SK-N-SH (cell line): ENCODE data around the gene ANO4. TPM values are rescaled to one million over a fixed set of nuclear protein-coding genes. Genes with fewer than 3 reads are reported as not detected.

ENCODE experiments used
- CTCF ChIA-PET: fragments of 300-600, 350-600 bp; formaldehyde crosslinking; extraction: SDS; loops from one replicate; lab custom pipeline; 2021; lab: Yijun Ruan, JAX
- POLR2A ChIA-PET: fragments of 350-600 bp; sonication (Branson Sonifier 250); formaldehyde crosslinking; extraction: SDS; loops from one replicate; lab custom pipeline; 2020; ENCODE audit warnings: antibody characterized with exemption, inconsistent platforms; lab: Yijun Ruan, JAX
- DNase-seq: peaks from one replicate; pipeline ENCODE4 v3.0.0; 2012
- H2AFZ ChIP-seq: fragments of 200-600 bp; sonication (generic); 2 replicates; pipeline ENCODE4 v1.8.1; 2016; ENCODE audit warnings: antibody characterized with exemption, mild to moderate bottlenecking, low read depth
- H3F3A ChIP-seq: fragments of 200-600 bp; sonication (generic); replicated peaks from 2 replicates; pipeline ENCODE3; 2016; ENCODE audit warnings: antibody characterized with exemption, mild to moderate bottlenecking; ENCODE audit not compliant: insufficient read depth
- H3K27ac ChIP-seq, 2 experiments: fragments of 200-500 bp in 1 of 2; fragments of 200-600 bp in 1 of 2; sonication (Bioruptor generic) in 1 of 2; sonication (generic), shearing (Covaris generic) in 1 of 2; 2 replicates each; pipeline versions ENCODE4 v1.5.1 to v1.6.1; 2014 to 2016; ENCODE audit warnings: low read depth in 2 of 2, inconsistent platforms in 1 of 2, low read length in 1 of 2, mild to moderate bottlenecking in 1 of 2, mixed read lengths in 1 of 2
- H3K27me3 ChIP-seq: fragments of 200-600 bp; sonication (generic), shearing (Covaris generic); 2 replicates; pipeline ENCODE4 v1.6.1; 2016; ENCODE audit warnings: mixed run types; ENCODE audit not compliant: insufficient read depth
- H3K36me3 ChIP-seq, 2 experiments: fragments of 200-500 bp in 1 of 2; fragments of 200-600 bp in 1 of 2; sonication (Bioruptor generic) in 1 of 2; sonication (generic) in 1 of 2; replicated peaks in 1 of 2; 2 replicates each; pipeline versions ENCODE3 to v1.5.1; 2014 to 2016; ENCODE audit warnings: low read length in 1 of 2, mild to moderate bottlenecking in 1 of 2; ENCODE audit not compliant: insufficient read depth in 2 of 2, control insufficient read depth in 1 of 2
- H3K4me1 ChIP-seq, 2 experiments: fragments of 200-500 bp in 1 of 2; fragments of 200-600 bp in 1 of 2; sonication (Bioruptor generic) in 1 of 2; sonication (generic), shearing (Covaris generic) in 1 of 2; 2 replicates each; pipeline versions ENCODE4 v1.5.1 to v1.6.1; 2014 to 2016; ENCODE audit warnings: low read depth in 1 of 2, low read length in 1 of 2, mixed run types in 1 of 2; ENCODE audit not compliant: insufficient read depth in 2 of 2, control insufficient read depth in 1 of 2
- H3K4me2 ChIP-seq: fragments of 200-600 bp; sonication (generic), shearing (Covaris generic); 2 replicates; pipeline ENCODE4 v1.6.1; 2017; ENCODE audit warnings: mixed run types
- H3K4me3 ChIP-seq, 2 experiments: fragments of 200-500 bp in 1 of 2; fragments of 200-600 bp in 1 of 2; sonication (Bioruptor generic) in 1 of 2; sonication (generic), shearing (Covaris generic) in 1 of 2; 2 replicates each; pipeline versions ENCODE4 v1.5.1 to v1.8.1; 2014 to 2016; ENCODE audit warnings: low read depth in 2 of 2, inconsistent platforms in 1 of 2, low read length in 1 of 2, mild to moderate bottlenecking in 1 of 2, mixed read lengths in 1 of 2, moderate library complexity in 1 of 2
- H3K79me2 ChIP-seq: fragments of 200-600 bp; sonication (generic); 2 replicates; pipeline ENCODE4 v1.8.1; 2017; ENCODE audit warnings: mild to moderate bottlenecking; ENCODE audit not compliant: insufficient read depth
- H3K9ac ChIP-seq: fragments of 200-600 bp; sonication (generic); 2 replicates; pipeline ENCODE4 v1.6.1; 2017; ENCODE audit warnings: mixed run types
- H3K9me2 ChIP-seq: fragments of 200-600 bp; sonication (generic); 2 replicates; pipeline ENCODE4 v1.6.1; 2017; ENCODE audit warnings: mixed run types
- H3K9me3 ChIP-seq: fragments of 200-600 bp; sonication (generic); 2 replicates; pipeline ENCODE4 v1.6.1; 2017; ENCODE audit warnings: mixed run types, mild to moderate bottlenecking, moderate library complexity
- H4K20me1 ChIP-seq: fragments of 200-600 bp; sonication (generic); 2 replicates; pipeline ENCODE4 v1.6.1; 2017; ENCODE audit warnings: mild to moderate bottlenecking, mixed run types; ENCODE audit not compliant: insufficient read depth
- ELF1 ChIP-seq: IDR thresholded peaks from 2 replicates; pipeline ENCODE4 v1.4.0; 2012
- EP300 ChIP-seq, 2 experiments: IDR thresholded peaks; 2 replicates each; pipeline versions ENCODE4 v1.4.0 to v1.6.1; 2012; ENCODE audit warnings: borderline replicate concordance in 1 of 2, low read depth in 1 of 2, low read length in 1 of 2
- EZH2phosphoT487 ChIP-seq: fragments of 200-600 bp; sonication (generic); IDR thresholded peaks from 2 replicates; pipeline ENCODE4 v1.6.1; 2017; ENCODE audit warnings: low read depth, mixed run types, mild to moderate bottlenecking, antibody characterized with exemption, moderate library complexity, borderline replicate concordance
- FOSL2 ChIP-seq: IDR thresholded peaks from 2 replicates; pipeline ENCODE4 v1.4.0; 2012; ENCODE audit warnings: low read depth, mild to moderate bottlenecking, moderate library complexity, borderline replicate concordance
- FOXJ3 ChIP-seq: sonication (generic); formaldehyde crosslinking; IDR thresholded peaks from 2 replicates; pipeline ENCODE4 v1.5.1; 2020; ENCODE audit warnings: mild to moderate bottlenecking, missing genetic modification reagents
- FOXM1 ChIP-seq: IDR thresholded peaks from 2 replicates; pipeline ENCODE4 v1.4.0; 2012; ENCODE audit warnings: low read depth, mild to moderate bottlenecking
- MEF2A ChIP-seq: IDR thresholded peaks from 2 replicates; pipeline ENCODE4 v1.4.0; 2012; ENCODE audit warnings: low read depth, borderline replicate concordance
- MXI1 ChIP-seq: IDR thresholded peaks from 2 replicates; pipeline ENCODE4 v1.6.1; 2012; ENCODE audit warnings: mild to moderate bottlenecking, low read depth, low read length, improper control_type of control experiment
- POLR2AphosphoS5 ChIP-seq: IDR thresholded peaks from 2 replicates; pipeline ENCODE4 v1.6.1; 2012; ENCODE audit warnings: low read depth, low read length
- RAD21 ChIP-seq: IDR thresholded peaks from 2 replicates; pipeline ENCODE4 v1.6.1; 2012; ENCODE audit warnings: mild to moderate bottlenecking, low read length
- RFX5 ChIP-seq: IDR thresholded peaks from 2 replicates; pipeline ENCODE4 v1.6.1; 2012; ENCODE audit warnings: mild to moderate bottlenecking, improper control_type of control experiment, low read length
- RXRA ChIP-seq: IDR thresholded peaks from 2 replicates; pipeline ENCODE4 v1.4.0; 2012; ENCODE audit warnings: low read depth, mild to moderate bottlenecking, borderline replicate concordance
- SIN3A ChIP-seq: IDR thresholded peaks from 2 replicates; pipeline ENCODE4 v1.6.1; 2012; ENCODE audit warnings: low read depth, mild to moderate bottlenecking, low read length, moderate library complexity, borderline replicate concordance
- SMC3 ChIP-seq: IDR thresholded peaks from 2 replicates; pipeline ENCODE4 v1.6.1; 2012; ENCODE audit warnings: low read depth, low read length, improper control_type of control experiment
- TEAD4 ChIP-seq: IDR thresholded peaks from 2 replicates; pipeline ENCODE4 v1.4.0; 2012; ENCODE audit warnings: mild to moderate bottlenecking, borderline replicate concordance; ENCODE audit not compliant: insufficient read depth
- YY1 ChIP-seq: IDR thresholded peaks from 2 replicates; pipeline ENCODE4 v1.4.0; 2012; ENCODE audit warnings: low read depth, mild to moderate bottlenecking
- WGBS: methylation state at CpG from one replicate; pipeline ENCODE4 v1.1.6; 2017; ENCODE audit warnings: low lambda C conversion rate; 5-methylcytosine and 5-hydroxymethylcytosine counted together
- polyA plus RNA-seq, 3 experiments: library from polyadenylated mRNA; depleted of rRNA; stranded (reverse); fragments of >200 nt; gene quantifications; 2 replicates each; pipeline ENCODE4 v1.2.3, GENCODE V29; 2012
- TF ChIP-seq, protein P1 (sequence below): IDR thresholded peaks from 2 replicates; pipeline ENCODE4; 2012
- TF ChIP-seq, protein P2 (sequence below): IDR thresholded peaks from 2 replicates; pipeline ENCODE4 v1.4.0; 2012; ENCODE audit warnings: low read depth
- TF ChIP-seq, protein P3 (sequence below): IDR thresholded peaks from 2 replicates; pipeline ENCODE4 v1.4.0; 2012; ENCODE audit warnings: low read depth, borderline replicate concordance
- TF ChIP-seq, protein P4 (sequence below): IDR thresholded peaks from 2 replicates; pipeline ENCODE4 v1.6.1; 2012; ENCODE audit warnings: mild to moderate bottlenecking, low read depth, low read length, moderate library complexity
- TF ChIP-seq, protein P5 (sequence below): IDR thresholded peaks from 2 replicates; pipeline ENCODE4 v1.4.0; 2012; ENCODE audit warnings: low read depth, borderline replicate concordance

ANO4 gene
- polyA plus RNA-seq, 1 of the 3 experiments (the other 2 are of a cell fraction) = 9.4 TPM

DNA sequence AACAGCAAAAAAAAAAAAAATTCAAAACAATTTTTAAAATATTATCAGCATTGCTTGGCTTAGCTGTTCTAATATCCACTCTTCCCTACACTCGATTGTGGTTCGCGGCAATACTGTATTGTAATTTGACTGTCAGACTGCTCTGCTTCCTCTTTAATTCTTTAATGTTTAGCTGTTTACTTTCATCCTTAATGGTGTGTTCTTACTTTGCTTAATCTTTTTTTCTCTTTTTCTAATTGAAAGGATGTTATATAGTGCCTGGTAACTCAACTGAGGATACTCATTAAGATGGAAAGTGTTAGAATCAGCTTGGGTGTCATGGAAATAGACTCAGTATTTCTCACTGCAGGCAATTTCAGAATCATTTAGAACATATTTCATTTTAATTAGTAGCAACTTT is 2.0 kb downstream of the ANO4 start:
- peaks cover 7% of the 10 kb centered on the region for H3F3A ChIP-seq
- H3K79me2 ChIP-seq = no peaks in the 10 kb centered on the region
- no peak overlapping the region for H3K9ac ChIP-seq
- no peaks in the 10 kb centered on the region for H3K27me3 ChIP-seq
- no peak overlapping the region for H2AFZ ChIP-seq
- no peak overlapping the region; the same call in 1 of the 2 replicates for H3K4me2 ChIP-seq
- WGBS = 94% methylated on average over 3 of the region's 3 CpGs
- POLR2A ChIA-PET = no interaction called here
- H4K20me1 ChIP-seq = no peaks in the 10 kb centered on the region
- TF ChIP-seq SIN3A (no peak), MXI1 (no peak), RAD21 (no peak), RFX5 (no peak), FOSL2 (no peak), YY1 (no peak), SMC3 (no peak), EZH2phosphoT487 (no peak), POLR2AphosphoS5 (no peak), ELF1 (no peak), RXRA (no peak), EP300 (IDR thresholded peaks at IDR 0.05; ENCODE audit: borderline replicate concordance in 1 of 2, low read depth in 1 of 2, low read length in 1 of 2) (no peak), FOXJ3 (CRISPR knock-in tag) (no peak), FOXM1 (no peak)
- TF ChIP-seq, protein P1, sequence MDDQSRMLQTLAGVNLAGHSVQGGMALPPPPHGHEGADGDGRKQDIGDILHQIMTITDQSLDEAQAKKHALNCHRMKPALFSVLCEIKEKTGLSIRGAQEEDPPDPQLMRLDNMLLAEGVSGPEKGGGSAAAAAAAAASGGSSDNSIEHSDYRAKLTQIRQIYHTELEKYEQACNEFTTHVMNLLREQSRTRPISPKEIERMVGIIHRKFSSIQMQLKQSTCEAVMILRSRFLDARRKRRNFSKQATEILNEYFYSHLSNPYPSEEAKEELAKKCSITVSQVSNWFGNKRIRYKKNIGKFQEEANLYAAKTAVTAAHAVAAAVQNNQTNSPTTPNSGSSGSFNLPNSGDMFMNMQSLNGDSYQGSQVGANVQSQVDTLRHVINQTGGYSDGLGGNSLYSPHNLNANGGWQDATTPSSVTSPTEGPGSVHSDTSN = no peak
- TF ChIP-seq, protein P2, sequence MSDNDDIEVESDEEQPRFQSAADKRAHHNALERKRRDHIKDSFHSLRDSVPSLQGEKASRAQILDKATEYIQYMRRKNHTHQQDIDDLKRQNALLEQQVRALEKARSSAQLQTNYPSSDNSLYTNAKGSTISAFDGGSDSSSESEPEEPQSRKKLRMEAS = no peak
- TF ChIP-seq, protein P3, sequence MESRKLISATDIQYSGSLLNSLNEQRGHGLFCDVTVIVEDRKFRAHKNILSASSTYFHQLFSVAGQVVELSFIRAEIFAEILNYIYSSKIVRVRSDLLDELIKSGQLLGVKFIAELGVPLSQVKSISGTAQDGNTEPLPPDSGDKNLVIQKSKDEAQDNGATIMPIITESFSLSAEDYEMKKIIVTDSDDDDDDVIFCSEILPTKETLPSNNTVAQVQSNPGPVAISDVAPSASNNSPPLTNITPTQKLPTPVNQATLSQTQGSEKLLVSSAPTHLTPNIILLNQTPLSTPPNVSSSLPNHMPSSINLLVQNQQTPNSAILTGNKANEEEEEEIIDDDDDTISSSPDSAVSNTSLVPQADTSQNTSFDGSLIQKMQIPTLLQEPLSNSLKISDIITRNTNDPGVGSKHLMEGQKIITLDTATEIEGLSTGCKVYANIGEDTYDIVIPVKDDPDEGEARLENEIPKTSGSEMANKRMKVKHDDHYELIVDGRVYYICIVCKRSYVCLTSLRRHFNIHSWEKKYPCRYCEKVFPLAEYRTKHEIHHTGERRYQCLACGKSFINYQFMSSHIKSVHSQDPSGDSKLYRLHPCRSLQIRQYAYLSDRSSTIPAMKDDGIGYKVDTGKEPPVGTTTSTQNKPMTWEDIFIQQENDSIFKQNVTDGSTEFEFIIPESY = no peak
- peaks cover 0 to 7% of the 10 kb centered on the region in 2 experiments; a peak in 2 of 4 replicates for H3K4me1 ChIP-seq
- H3K4me3 ChIP-seq = no peak overlapping the region
- H3K27ac ChIP-seq = no peak overlapping the region
- CTCF ChIA-PET = no interaction called here
- H3K9me3 ChIP-seq = no peaks in the 10 kb centered on the region
- no peak for DNase-seq
- no peaks in the 10 kb centered on the region for H3K36me3 ChIP-seq
- H3K9me2 ChIP-seq = no peaks in the 10 kb centered on the region

DNA sequence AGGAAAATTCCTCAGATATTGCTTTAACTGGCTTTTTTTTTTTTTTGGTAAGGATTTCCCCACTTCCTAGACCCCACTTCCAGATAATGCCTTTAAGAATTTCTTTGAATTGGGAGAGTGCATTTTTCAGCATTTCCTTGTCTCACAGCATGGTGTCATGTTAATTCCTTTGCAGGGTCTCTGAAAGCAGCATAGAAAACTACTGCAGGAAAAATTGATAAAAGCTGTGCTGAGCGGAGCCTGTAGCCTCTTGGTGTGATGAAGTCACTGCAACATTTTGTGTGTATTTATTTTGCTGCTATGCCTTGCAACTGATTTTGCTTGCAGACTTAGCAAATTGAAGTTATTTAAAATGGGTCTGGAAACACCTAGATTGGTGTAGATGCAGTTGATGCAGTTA is 2.7 kb downstream of the ANO4 start:
- Histone ChIP-seq H3K4me1 (peaks cover 0 to 7% of the 10 kb centered on the region in 2 experiments; a peak in 2 of 4 replicates), H3K4me2 (no peak overlapping the region; the same call in 1 of the 2 replicates), H3K4me3 (no peak overlapping the region), H3K36me3 (no peaks in the 10 kb centered on the region), H4K20me1 (no peaks in the 10 kb centered on the region), H3K9me2 (no peaks in the 10 kb centered on the region), H3K79me2 (no peaks in the 10 kb centered on the region), H3K27ac (no peak overlapping the region), H3K27me3 (no peaks in the 10 kb centered on the region), H3F3A (peaks cover 7% of the 10 kb centered on the region), H2AFZ (no peak overlapping the region), H3K9ac (no peak overlapping the region), H3K9me3 (no peaks in the 10 kb centered on the region)
- ChIA-PET CTCF (no interaction called here), POLR2A (no interaction called here)
- no peak for DNase-seq
- WGBS = 50% methylated on average over 1 of the region's 1 CpG
- no peak for TF ChIP-seq TEAD4
- no peak for TF ChIP-seq SIN3A
- TF ChIP-seq, protein P4, sequence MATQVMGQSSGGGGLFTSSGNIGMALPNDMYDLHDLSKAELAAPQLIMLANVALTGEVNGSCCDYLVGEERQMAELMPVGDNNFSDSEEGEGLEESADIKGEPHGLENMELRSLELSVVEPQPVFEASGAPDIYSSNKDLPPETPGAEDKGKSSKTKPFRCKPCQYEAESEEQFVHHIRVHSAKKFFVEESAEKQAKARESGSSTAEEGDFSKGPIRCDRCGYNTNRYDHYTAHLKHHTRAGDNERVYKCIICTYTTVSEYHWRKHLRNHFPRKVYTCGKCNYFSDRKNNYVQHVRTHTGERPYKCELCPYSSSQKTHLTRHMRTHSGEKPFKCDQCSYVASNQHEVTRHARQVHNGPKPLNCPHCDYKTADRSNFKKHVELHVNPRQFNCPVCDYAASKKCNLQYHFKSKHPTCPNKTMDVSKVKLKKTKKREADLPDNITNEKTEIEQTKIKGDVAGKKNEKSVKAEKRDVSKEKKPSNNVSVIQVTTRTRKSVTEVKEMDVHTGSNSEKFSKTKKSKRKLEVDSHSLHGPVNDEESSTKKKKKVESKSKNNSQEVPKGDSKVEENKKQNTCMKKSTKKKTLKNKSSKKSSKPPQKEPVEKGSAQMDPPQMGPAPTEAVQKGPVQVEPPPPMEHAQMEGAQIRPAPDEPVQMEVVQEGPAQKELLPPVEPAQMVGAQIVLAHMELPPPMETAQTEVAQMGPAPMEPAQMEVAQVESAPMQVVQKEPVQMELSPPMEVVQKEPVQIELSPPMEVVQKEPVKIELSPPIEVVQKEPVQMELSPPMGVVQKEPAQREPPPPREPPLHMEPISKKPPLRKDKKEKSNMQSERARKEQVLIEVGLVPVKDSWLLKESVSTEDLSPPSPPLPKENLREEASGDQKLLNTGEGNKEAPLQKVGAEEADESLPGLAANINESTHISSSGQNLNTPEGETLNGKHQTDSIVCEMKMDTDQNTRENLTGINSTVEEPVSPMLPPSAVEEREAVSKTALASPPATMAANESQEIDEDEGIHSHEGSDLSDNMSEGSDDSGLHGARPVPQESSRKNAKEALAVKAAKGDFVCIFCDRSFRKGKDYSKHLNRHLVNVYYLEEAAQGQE = no peak
- TF ChIP-seq, protein P5, sequence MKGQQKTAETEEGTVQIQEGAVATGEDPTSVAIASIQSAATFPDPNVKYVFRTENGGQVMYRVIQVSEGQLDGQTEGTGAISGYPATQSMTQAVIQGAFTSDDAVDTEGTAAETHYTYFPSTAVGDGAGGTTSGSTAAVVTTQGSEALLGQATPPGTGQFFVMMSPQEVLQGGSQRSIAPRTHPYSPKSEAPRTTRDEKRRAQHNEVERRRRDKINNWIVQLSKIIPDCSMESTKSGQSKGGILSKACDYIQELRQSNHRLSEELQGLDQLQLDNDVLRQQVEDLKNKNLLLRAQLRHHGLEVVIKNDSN = no peak
- no peak for TF ChIP-seq MEF2A
- no peak for TF ChIP-seq SMC3
